Body of pancreas (tissue), 4 donors: ENCODE data around the gene NFKBIB. TPM values are rescaled to one million over a fixed set of nuclear protein-coding genes. Genes with fewer than 3 reads are reported as not detected.

Experiments
- ATAC-seq: fragments of 150-250 bp; one replicate; pipeline ENCODE4 v1.9.1; 2016
- DNase-seq, 4 donors: peaks; one replicate each; pipeline ENCODE4 v3.0.0-alpha.2; 2019
- H3K27ac ChIP-seq, 4 donors: fragments of 200-600 bp; sonication (generic); 1 replicate in 3 of 4; 2 replicates in 1 of 4; pipeline versions ENCODE4 v1.5.1 to v1.6.1; 2016 to 2019; ENCODE audit warnings: mild to moderate bottlenecking in 1 of 4, mixed read lengths in 1 of 4, moderate library complexity in 1 of 4
- H3K27me3 ChIP-seq, 2 donors: fragments of 200-600 bp; sonication (generic); one replicate each; pipeline ENCODE4 v1.6.0; 2016; ENCODE audit warnings: mild to moderate bottlenecking in 1 of 2
- H3K36me3 ChIP-seq, 2 donors: fragments of 200-600 bp; sonication (generic); replicated peaks in 1 of 2; 2 replicates each; pipeline ENCODE4 v1.5.1; 2016; ENCODE audit warnings: low read depth in 2 of 2; ENCODE audit not compliant: insufficient read depth in 1 of 2
- H3K4me1 ChIP-seq: fragments of 200-600 bp; sonication (generic); one replicate; pipeline ENCODE4 v1.6.0; 2016
- H3K4me3 ChIP-seq, 2 donors: fragments of 200-600 bp; sonication (generic); 1 replicate in 1 of 2; 2 replicates in 1 of 2; pipeline ENCODE4 v1.5.1; 2016 to 2019
- H3K9me3 ChIP-seq, 3 donors: fragments of 200-600 bp; sonication (generic); 1 replicate in 2 of 3; 2 replicates in 1 of 3; pipeline ENCODE4 v1.5.1; 2016
- POLR2A ChIP-seq, 3 donors: fragments of 450-650 bp; IDR thresholded peaks; one replicate each; pipeline ENCODE4 v1.6.1; 2016; ENCODE audit warnings: antibody characterized with exemption in 3 of 3, mild to moderate bottlenecking in 2 of 3
- WGBS, 2 donors: methylation state at CpG; one replicate each; pipeline ENCODE4 v1.1.5; 2017; 5-methylcytosine and 5-hydroxymethylcytosine counted together
- intact Hi-C: fragments of 100-400 bp; cut with DNase I; formaldehyde crosslinking; loops from one replicate; pipeline ENCODE4 v1.15.1; 2023
- total RNA-seq, 2 donors: library from RNA; depleted of rRNA; stranded (reverse); fragments of >200 nt; gene quantifications; one replicate each; pipeline ENCODE4 v1.1.0, GENCODE V29; 2016
- TF ChIP-seq, protein P1 (sequence below), 7 experiments: fragments of 450-650 bp in 4 of 7; fragments of 200-600 bp in 3 of 7; sonication (generic) in 3 of 7; IDR thresholded peaks; one replicate each; pipeline ENCODE4 v1.5.1; 2016 to 2019; ENCODE audit warnings: antibody characterized with exemption in 7 of 7

The NFKBIB gene
- total RNA-seq, 2 donors from 2014 or later, result 7.8 to 28.3 TPM

- peak overlapping the region; percentile 31 to 79 for H3K4me3 ChIP-seq
- no peaks in the 10 kb centered on the region for H3K36me3 ChIP-seq
- intact Hi-C loops, result no loop called here
- TF ChIP-seq POLR2A (IDR thresholded peaks at IDR 0.05), result no peak
- TF ChIP-seq, protein P1, sequence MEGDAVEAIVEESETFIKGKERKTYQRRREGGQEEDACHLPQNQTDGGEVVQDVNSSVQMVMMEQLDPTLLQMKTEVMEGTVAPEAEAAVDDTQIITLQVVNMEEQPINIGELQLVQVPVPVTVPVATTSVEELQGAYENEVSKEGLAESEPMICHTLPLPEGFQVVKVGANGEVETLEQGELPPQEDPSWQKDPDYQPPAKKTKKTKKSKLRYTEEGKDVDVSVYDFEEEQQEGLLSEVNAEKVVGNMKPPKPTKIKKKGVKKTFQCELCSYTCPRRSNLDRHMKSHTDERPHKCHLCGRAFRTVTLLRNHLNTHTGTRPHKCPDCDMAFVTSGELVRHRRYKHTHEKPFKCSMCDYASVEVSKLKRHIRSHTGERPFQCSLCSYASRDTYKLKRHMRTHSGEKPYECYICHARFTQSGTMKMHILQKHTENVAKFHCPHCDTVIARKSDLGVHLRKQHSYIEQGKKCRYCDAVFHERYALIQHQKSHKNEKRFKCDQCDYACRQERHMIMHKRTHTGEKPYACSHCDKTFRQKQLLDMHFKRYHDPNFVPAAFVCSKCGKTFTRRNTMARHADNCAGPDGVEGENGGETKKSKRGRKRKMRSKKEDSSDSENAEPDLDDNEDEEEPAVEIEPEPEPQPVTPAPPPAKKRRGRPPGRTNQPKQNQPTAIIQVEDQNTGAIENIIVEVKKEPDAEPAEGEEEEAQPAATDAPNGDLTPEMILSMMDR (IDR thresholded peaks at IDR 0.05), result no peak
- H3K27ac ChIP-seq, result peak overlapping the region; percentile 67 to 88 (median 74)
- DNase-seq (peak in 1 of 4 donors; percentile 22), ATAC-seq (no peak)
- peaks cover 32% of the 10 kb centered on the region for H3K4me1 ChIP-seq
- 8 to 11% methylated on average over 11 to 25 of the region's 25 CpGs for WGBS, 2 donors
- H3K9me3 ChIP-seq, result no peaks in the 10 kb centered on the region
- no peaks in the 10 kb centered on the region for H3K27me3 ChIP-seq
Observed at GRCh38 chr19:38898788-38899446, 852 bp upstream of the NFKBIB start.

GRCh38 chr19:38900202-38900629 lies 447 bp downstream of the NFKBIB start:
- H3K27me3 ChIP-seq, result no peaks in the 10 kb centered on the region
- peak overlapping the region; percentile 67 to 93 (median 84) for H3K27ac ChIP-seq
- H3K36me3 ChIP-seq, result peaks cover 0 to 4% of the 10 kb centered on the region in 2 donors
- TF ChIP-seq POLR2A (IDR thresholded peaks at IDR 0.05), result no peak
- TF ChIP-seq, protein P1 (IDR thresholded peaks at IDR 0.05), result no peak
- WGBS, 2 donors, result 0 to 2% methylated on average over 8 of the region's 8 CpGs
- DNase-seq (no peak), ATAC-seq (no peak)
- intact Hi-C loops, result no loop called here
- H3K4me3 ChIP-seq, result peak overlapping the region; percentile 59 to 73
- no peaks in the 10 kb centered on the region for H3K9me3 ChIP-seq
- H3K4me1 ChIP-seq, result peaks cover 32% of the 10 kb centered on the region

- H3K9me3 ChIP-seq, result no peaks in the 10 kb centered on the region
- peaks cover 3 to 6% of the 10 kb centered on the region in 2 donors for H3K36me3 ChIP-seq
- WGBS, 2 donors, result 5 to 12% methylated on average over 3 of the region's 3 CpGs
- DNase-seq, result no peak
- no peaks in the 10 kb centered on the region for H3K27me3 ChIP-seq
- H3K27ac ChIP-seq, result peak overlapping the region in 2 of 4 donors; percentile 88 to 93
- intact Hi-C loops, result no loop called here
- no peak overlapping the region for H3K4me3 ChIP-seq
- ATAC-seq, result no peak
- H3K4me1 ChIP-seq, result peaks cover 32% of the 10 kb centered on the region
- no peak for TF ChIP-seq POLR2A (IDR thresholded peaks at IDR 0.05)
- TF ChIP-seq, protein P1 (IDR thresholded peaks at IDR 0.05), result no peak
Observed at GRCh38 chr19:38900743-38901190, 998 bp downstream of the NFKBIB start.

- DNase-seq (no peak), ATAC-seq (no peak)
- Histone ChIP-seq H3K9me3 (no peaks in the 10 kb centered on the region), H3K27me3 (no peaks in the 10 kb centered on the region), H3K27ac (no peak overlapping the region), H3K4me3 (no peak overlapping the region), H3K36me3 (peaks cover 3 to 7% of the 10 kb centered on the region in 2 donors), H3K4me1 (peaks cover 32% of the 10 kb centered on the region)
- 100% methylated on average over 1 of the region's 1 CpG for WGBS, 2 donors
- TF ChIP-seq, protein P1 (IDR thresholded peaks at IDR 0.05), result no peak
- no peak for TF ChIP-seq POLR2A (IDR thresholded peaks at IDR 0.05)
- intact Hi-C loops, result no loop called here
Observed at GRCh38 chr19:38901683-38902082, 1.9 kb downstream of the NFKBIB start.
